HG03354 (cell line): Measurements from ENCODE around the gene AUNIP.

Experiments
- ATAC-seq: cut with Tn5 transposase; IDR thresholded peaks from one replicate; pipeline ENCODE4 v1.9.1; 2021; ENCODE audit warnings: mild to moderate bottlenecking; ENCODE audit not compliant: unreplicated experiment, poor library complexity, severe bottlenecking

Gene AUNIP

DNA sequence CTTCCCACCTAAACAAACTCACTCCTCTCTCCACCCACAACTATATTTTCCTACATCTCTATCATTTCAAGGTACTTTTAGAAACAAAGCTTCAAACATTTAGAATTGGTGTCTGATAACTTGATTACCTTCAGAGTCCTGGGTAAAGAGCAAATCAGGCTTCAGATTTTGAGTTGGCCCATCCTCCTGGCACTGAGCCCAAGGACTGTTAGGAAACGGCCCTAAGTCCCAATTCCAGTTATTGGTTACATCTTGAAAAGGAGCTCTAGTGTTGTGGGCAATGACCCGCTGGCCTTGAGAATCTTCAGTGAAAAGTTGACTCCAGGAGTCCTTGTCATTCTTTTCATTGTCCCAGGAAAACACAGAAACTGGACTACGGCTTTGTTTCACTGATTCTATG lies 24.4 kb downstream of the AUNIP start:
- ATAC-seq, result no peak

DNA sequence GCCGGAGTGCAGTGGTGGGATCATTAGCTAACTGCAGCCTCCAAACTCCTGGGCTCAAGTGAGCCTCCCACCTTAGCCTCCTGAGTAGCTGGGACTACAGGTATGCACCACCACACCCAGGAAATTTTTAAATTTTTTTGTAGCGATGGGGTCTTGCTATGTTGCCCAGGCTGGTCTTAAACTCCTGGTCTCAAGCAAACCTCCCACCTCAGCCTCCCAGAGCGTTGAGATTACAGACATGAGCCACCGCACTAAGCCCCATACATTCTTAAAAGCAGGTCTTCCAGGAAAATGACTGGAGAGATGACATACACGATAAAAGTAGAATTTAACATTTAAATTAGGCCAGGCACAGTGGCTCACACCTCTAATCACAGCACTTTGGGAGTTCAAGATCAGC lies 26.1 kb downstream of the AUNIP start:
- no peak for ATAC-seq

DNA sequence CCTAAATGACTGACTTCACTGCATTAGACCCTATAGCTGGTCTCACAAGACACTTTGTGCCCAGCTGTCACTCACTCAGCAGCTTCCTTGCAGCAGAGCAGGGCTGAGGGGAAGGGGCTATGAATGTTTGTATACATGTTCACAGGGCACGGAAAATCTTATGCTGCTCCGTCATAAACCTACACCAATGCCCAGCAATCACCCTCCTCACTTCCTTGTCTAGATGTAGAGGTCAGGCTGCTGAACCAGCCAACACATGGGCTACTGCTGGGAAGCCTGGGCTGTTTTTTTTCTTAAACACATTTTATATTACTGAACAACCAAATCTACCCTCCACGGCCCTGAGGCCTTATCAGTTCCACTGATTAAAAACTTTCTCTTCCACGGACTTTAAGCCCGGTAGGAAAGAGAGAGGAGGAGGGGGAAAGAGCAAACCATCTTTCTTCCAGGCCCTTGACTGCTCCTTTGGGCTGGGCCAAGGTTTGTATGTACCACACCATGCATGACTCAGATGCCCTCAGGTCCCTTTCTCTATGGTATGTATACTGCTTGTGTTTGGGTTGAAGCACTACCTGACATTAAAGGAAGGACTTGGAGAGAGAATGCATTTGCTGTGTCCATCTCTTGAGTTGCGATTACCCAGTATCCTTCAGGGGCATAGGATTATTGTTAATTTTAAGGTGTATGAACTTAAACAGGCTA lies 26.8 kb downstream of the AUNIP start:
- ATAC-seq, result no peak

- no peak for ATAC-seq
Observed at GRCh38 chr1:25831569-25832196, 27.6 kb downstream of the AUNIP start.

- no peak for ATAC-seq
Observed at GRCh38 chr1:25829046-25829445, 30.2 kb downstream of the AUNIP start.

GRCh38 chr1:25828491-25828890 lies 30.8 kb downstream of the AUNIP start:
- ATAC-seq, result no peak

DNA sequence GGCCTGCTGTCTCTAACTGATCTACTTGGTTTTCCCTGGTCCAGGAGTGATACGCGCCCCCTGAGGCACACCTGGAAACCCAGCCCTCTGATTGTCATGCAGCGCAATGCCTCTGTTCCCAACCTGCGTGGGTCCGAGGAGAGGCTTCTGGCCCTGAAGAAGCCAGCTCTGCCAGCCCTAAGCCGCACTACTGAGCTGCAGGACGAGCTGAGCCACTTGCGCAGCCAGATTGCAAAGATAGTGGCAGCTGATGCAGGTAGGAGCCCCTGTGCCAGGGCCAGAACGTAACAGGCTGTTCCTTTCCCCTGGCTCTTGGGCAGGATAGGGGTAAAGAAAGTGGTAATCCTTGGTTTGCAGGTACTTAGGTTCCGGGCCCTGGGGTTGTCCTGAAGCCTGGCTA lies 32.7 kb downstream of the AUNIP start:
- ATAC-seq, result no peak

DNA sequence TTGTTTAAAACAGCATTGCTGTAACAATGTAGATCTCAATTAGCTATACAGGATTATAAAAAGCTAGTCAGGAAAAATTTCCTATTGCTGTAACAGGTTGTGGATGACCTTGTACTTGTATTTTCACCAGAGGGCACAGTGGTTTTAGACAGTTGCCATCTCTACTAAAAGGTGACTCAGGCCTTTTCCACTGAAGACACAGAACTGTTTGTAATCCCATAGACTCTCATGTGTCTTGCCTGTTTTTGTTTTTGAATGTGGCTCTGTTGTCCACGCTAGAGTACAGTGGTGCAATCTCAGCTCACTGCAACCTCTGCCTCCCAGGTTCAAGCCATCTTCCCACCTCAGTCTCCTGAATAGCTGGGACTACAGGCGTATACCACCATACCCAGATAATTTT lies 33.7 kb downstream of the AUNIP start:
- ATAC-seq, result no peak

DNA sequence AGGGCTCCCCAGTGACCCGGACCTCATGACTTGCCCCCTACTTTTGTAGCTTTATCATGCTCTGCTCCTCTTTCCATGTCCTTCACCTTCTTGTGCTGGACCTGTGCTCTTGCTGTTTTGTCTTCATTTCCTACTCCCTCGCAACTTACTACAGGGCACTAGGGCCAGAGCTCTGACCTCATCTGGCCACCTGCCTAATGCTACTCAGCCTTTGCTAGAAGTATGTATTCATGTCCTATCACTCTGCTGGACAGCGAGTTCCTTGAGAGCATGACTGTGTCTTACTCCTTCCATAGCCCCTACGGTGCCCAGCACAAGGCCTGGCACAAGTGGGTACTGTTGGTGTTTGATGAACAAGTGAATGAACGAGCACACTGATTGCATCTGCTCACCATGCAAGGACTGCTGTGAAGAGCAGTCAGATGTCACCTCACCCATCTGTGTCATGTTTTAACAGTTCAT lies 37.6 kb downstream of the AUNIP start:
- no peak for ATAC-seq

GRCh38 chr1:25821112-25821476 lies 38.2 kb downstream of the AUNIP start:
- no peak for ATAC-seq

GRCh38 chr1:25820247-25821111 lies 38.8 kb downstream of the AUNIP start:
- ATAC-seq, result peak; percentile 55

GRCh38 chr1:25819491-25820246 lies 39.6 kb downstream of the AUNIP start, which contains the start of gene MTFR1L:
Gene MTFR1L, plus strand, starts transcription at chr1:25819954. Its CDS starts 3,151 bp downstream, at chr1:25823105.
- peak; percentile 91 for ATAC-seq

DNA sequence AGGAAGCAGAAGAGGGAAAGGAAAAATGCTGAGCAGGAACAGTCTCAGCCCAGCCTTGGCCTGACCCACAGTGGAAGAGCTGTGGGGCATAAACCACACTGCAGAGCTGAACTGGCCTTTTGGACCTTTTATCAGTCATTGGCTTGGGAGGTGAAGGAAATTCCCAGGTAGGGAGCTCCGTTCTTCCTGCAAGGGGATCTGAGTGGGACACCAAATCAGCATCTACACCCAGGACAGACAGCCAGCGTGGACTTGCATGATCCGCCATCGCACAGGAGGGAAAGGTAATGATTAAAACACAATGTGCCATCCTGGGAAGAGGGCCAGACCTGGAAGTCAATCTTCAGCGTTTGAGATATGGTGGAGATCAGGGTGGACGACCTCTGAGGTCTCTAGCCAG lies 40.7 kb downstream of the AUNIP start:
- no peak for ATAC-seq

DNA sequence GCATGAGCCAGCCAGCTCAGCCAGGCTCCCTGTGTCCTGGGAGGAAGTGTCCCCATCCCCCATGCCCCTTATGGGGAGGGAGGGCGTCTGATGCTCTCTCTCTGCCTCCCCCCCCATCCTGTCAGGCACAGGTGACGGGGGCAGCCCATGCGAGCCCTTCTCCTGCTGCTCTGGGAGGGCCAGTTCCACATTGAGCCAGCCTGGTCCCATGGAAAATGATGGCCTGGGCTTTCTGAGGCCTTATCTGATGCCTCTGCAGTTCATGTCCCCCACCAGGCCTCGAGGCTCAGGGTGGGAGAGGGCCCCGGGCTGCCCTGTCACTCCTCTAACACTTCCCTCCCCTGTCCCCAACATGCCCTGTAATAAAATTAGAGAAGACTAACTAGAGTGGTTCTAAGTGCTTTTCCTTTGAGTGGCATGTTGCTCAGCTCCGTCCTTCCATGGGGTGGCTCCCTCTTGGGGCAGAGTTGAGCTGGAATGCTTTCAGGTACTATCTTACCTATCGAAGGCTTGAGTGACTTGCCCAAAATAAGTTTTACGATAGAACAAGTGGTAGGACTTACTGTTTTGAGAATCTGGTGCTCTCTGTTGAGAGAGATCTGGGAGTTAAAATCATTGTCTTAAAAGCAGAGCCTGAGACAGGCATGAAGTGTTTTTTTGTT lies 41.3 kb downstream of the AUNIP start:
- ATAC-seq, result no peak

DNA sequence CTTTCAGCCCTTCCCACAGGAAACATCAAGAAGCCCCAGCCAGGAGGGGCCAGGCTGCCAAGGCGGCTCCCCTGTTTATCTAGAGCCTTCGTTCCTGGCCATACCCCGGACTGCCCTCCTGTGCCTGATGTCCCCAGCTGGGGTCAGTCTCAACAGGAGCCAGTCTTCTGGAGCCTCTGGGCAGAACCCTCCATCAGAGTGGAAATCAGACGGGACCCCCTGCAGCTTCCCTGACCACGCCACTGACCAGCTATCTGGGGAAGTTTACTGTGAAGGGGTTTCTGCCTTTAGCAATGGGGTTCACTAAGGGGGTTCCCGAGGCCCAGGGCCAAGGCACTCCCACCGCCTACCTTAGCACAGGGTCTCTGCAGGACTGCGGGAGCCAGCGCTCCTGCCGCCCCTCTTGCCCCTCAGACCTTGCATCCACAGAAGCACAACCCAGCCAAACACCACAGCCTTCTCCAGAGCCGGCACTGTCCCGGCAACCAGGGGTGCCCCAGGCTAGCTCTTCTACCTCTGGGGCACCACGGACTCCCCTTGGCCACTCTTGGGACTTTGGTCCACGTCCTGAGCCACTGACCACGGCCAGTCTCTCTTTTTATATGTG lies 43.0 kb downstream of the AUNIP start:
- ATAC-seq, result no peak

- ATAC-seq, result no peak
Observed at GRCh38 chr1:25815208-25816111, 43.8 kb downstream of the AUNIP start.

DNA sequence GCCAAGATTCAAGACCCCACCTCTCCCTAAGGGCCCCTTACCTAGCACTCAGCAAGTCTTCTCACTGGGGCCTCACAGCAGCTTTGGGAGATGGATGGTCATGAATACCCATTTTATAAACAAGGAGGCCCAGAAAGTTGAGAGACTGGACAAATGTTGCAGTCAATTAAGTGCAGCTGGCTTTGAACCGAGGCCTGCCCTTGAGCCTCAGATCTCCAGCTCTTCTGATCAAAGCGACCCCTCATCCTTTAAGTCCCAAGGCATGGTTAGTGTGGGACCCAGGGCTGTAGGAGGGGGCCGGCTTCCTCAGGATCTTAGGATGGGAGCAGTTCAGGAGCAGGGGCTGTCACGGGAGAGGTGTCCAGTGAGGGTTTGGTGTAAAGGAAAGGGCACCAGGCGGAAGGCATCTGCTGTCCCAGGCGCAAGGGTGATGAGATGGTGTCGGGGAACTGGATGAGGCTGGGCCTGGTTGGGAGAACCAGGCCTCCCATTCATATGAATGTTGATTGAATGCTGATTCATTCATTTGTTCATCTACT lies 44.6 kb downstream of the AUNIP start:
- no peak for ATAC-seq
